Natural killer cell (primary cell): ENCODE data around the gene APBA2. TPM values are rescaled to one million over a fixed set of nuclear protein-coding genes. Genes with fewer than 3 reads are reported as not detected.

Source experiments
- ATAC-seq, 3 donors: fragments of 150-1000 bp in 2 of 3; fragments of 200-7000 bp in 1 of 3; cut with Tn5 transposase; 1 replicate in 1 of 3; 2 replicates in 2 of 3; pipeline ENCODE4 v1.10.0; 2021; ENCODE audit warnings: mild to moderate bottlenecking in 2 of 3, moderate library complexity in 2 of 3
- DNase-seq, 2 donors: peaks; one replicate each; pipeline versions ENCODE4 v3.0.0 to v3.0.0-alpha.2; 2013 to 2021; ENCODE audit warnings: mixed read lengths in 1 of 2
- H3K27ac ChIP-seq: one replicate; pipeline ENCODE4 v1.5.1; 2013; ENCODE audit warnings: mild to moderate bottlenecking, low read length
- H3K27me3 ChIP-seq: one replicate; pipeline ENCODE4 v1.6.1; 2013; ENCODE audit warnings: low read length; ENCODE audit not compliant: control insufficient read depth, insufficient read depth
- H3K36me3 ChIP-seq: one replicate; pipeline ENCODE4 v1.6.1; 2013; ENCODE audit warnings: low read length; ENCODE audit not compliant: control insufficient read depth, insufficient read depth
- H3K4me1 ChIP-seq: one replicate; pipeline ENCODE4 v1.6.1; 2013; ENCODE audit warnings: low read length; ENCODE audit not compliant: control insufficient read depth, insufficient read depth
- H3K4me3 ChIP-seq: one replicate; pipeline ENCODE4 v1.5.1; 2013; ENCODE audit warnings: low read length
- H3K9me3 ChIP-seq: one replicate; pipeline ENCODE4 v1.6.1; 2013; ENCODE audit warnings: low read length; ENCODE audit not compliant: control insufficient read depth, insufficient read depth
- H3K27ac Mint-ChIP-seq, 2 donors: one replicate each; pipeline ENCODE4 v1.8.0; 2022; ENCODE audit warnings: mild to moderate bottlenecking in 2 of 2, mixed read lengths in 2 of 2, moderate library complexity in 1 of 2
- H3K27me3 Mint-ChIP-seq, 2 donors: one replicate each; pipeline ENCODE4 v1.8.0; 2022; ENCODE audit warnings: low read depth in 2 of 2, mixed read lengths in 2 of 2
- H3K36me3 Mint-ChIP-seq: one replicate; pipeline ENCODE4 v1.8.0; 2022; ENCODE audit warnings: mixed read lengths
- H3K4me1 Mint-ChIP-seq, 2 donors: one replicate each; pipeline ENCODE4 v1.8.0; 2022; ENCODE audit warnings: mixed read lengths in 2 of 2
- H3K4me3 Mint-ChIP-seq: one replicate; pipeline ENCODE4 v1.8.0; 2022; ENCODE audit warnings: mild to moderate bottlenecking, moderate library complexity, mixed read lengths
- H3K9me3 Mint-ChIP-seq, 2 donors: one replicate each; pipeline ENCODE4 v1.8.0; 2022; ENCODE audit warnings: mixed read lengths in 2 of 2
- CTCF ChIP-seq: fragments of 200-600 bp; IDR thresholded peaks from one replicate; pipeline ENCODE4 v1.8.0; 2022; ENCODE audit warnings: antibody characterized with exemption
- WGBS: methylation state at CpG from one replicate; pipeline ENCODE4 v1.1.7; 2013; ENCODE audit warnings: missing lambda C conversion rate; ENCODE audit not compliant: insufficient coverage; 5-methylcytosine and 5-hydroxymethylcytosine counted together
- intact Hi-C: fragments of 100-400 bp; cut with micrococcal nuclease; formaldehyde crosslinking; loops from one replicate; pipeline ENCODE4 v1.14.2; 2022
- total RNA-seq, 4 donors: library from RNA; stranded (reverse); fragments of 120-200 nt in 1 of 4; gene quantifications; one replicate each; pipeline versions ENCODE4 v1.2.3 to v1.2.4, GENCODE V29; 2013 to 2022

APBA2 gene
- total RNA-seq, 3 donors from 2014 or later (not counting 1 experiment from before 2014, with no cell fraction given) = 96.4 to 119 (median 97.9) TPM

GRCh38 chr15:29087521-29088285, 201.9 kb downstream of the APBA2 start:
- Mint-ChIP-seq H3K4me3 (no peak overlapping the region), H3K36me3 (peaks cover 7% of the 10 kb centered on the region), H3K4me1 (peaks cover 45 to 48% of the 10 kb centered on the region in 2 donors), H3K27me3 (no peaks in the 10 kb centered on the region), H3K9me3 (peaks cover 0 to 4% of the 10 kb centered on the region in 2 donors), H3K27ac (peak overlapping the region; percentile 73 to 92)
- Histone ChIP-seq H3K9me3 (no peaks in the 10 kb centered on the region), H3K27me3 (no peaks in the 10 kb centered on the region), H3K4me3 (no peak overlapping the region), H3K27ac (no peak overlapping the region), H3K36me3 (no peaks in the 10 kb centered on the region), H3K4me1 (peaks cover 37% of the 10 kb centered on the region)
- intact Hi-C loops = loop anchor here (2.0 kb wide), 2 partner anchors 153 to 201 kb away; no protein-coding TSS in a partner anchor
- DNase-seq (no peak), ATAC-seq (no peak)
- 70% methylated on average over 16 of the region's 16 CpGs for WGBS
- no peak for TF ChIP-seq CTCF

GRCh38 chr15:29088666-29089065, 202.9 kb downstream of the APBA2 start:
- no peak overlapping the region for H3K4me3 ChIP-seq
- Mint-ChIP-seq H3K36me3 (peaks cover 7% of the 10 kb centered on the region), H3K27ac (peak overlapping the region; percentile 73 to 92), H3K9me3 (peaks cover 0 to 4% of the 10 kb centered on the region in 2 donors), H3K4me3 (no peak overlapping the region), H3K4me1 (peaks cover 45 to 48% of the 10 kb centered on the region in 2 donors), H3K27me3 (no peaks in the 10 kb centered on the region)
- intact Hi-C loops = loop anchor here (2.0 kb wide), 2 partner anchors 154 to 202 kb away; no protein-coding TSS in a partner anchor
- ATAC-seq = no peak
- no peak for DNase-seq
- TF ChIP-seq CTCF = no peak
- peaks cover 37% of the 10 kb centered on the region for H3K4me1 ChIP-seq
- peaks cover 4% of the 10 kb centered on the region for H3K36me3 ChIP-seq
- no peak overlapping the region for H3K27ac ChIP-seq
- no peaks in the 10 kb centered on the region for H3K9me3 ChIP-seq
- WGBS = 88% methylated on average over 5 of the region's 5 CpGs
- no peaks in the 10 kb centered on the region for H3K27me3 ChIP-seq

- intact Hi-C loops = loop anchor here (2.0 to 5.0 kb wide), 3 partner anchors 58 to 203 kb away; no protein-coding TSS in a partner anchor
- H3K27ac Mint-ChIP-seq = peak overlapping the region; percentile 73 to 92
- H3K9me3 ChIP-seq = no peaks in the 10 kb centered on the region
Measured at GRCh38 chr15:29089731-29090616, 204.2 kb downstream of the APBA2 start.

More at GRCh38 chr15:29089731-29090616, 204.2 kb downstream of the APBA2 start:
- H3K27me3 Mint-ChIP-seq = no peaks in the 10 kb centered on the region
- peaks cover 37% of the 10 kb centered on the region for H3K4me1 ChIP-seq
- no peaks in the 10 kb centered on the region for H3K9me3 Mint-ChIP-seq
- H3K27ac ChIP-seq = peak overlapping the region; percentile 76
- H3K36me3 ChIP-seq = peaks cover 7% of the 10 kb centered on the region
- H3K4me3 ChIP-seq = peak overlapping the region; percentile 26
- H3K27me3 ChIP-seq = no peaks in the 10 kb centered on the region
- H3K4me3 Mint-ChIP-seq = peak overlapping the region; percentile 78
- 47% methylated on average over 15 of the region's 16 CpGs for WGBS
- peaks cover 45 to 48% of the 10 kb centered on the region in 2 donors for H3K4me1 Mint-ChIP-seq
- peak; percentile 44 to 72 for DNase-seq
- no peak for TF ChIP-seq CTCF
- peak; percentile 81 to 83 (median 83) for ATAC-seq
- no peaks in the 10 kb centered on the region for H3K36me3 Mint-ChIP-seq
